Stimulated activated naive CD8-positive, alpha-beta T cell treated with anti-CD3 and anti-CD28 coated beads, Interleukin-15, Interleukin-2, amounts not matched to agents 100 ng/mL and 50 ng/mL, for 24 hours (primary cell): ENCODE measurements around the gene NOD2.
A peak's percentile ranks its signal among the peaks of the same experiment; 100 is the strongest.

Experiments
- H3K27ac Mint-ChIP-seq: one replicate; pipeline ENCODE4 v1.8.0; 2021; ENCODE audit warnings: mild to moderate bottlenecking, mixed read lengths
- H3K27me3 Mint-ChIP-seq: one replicate; pipeline ENCODE4 v1.8.0; 2021; ENCODE audit warnings: mixed read lengths
- H3K36me3 Mint-ChIP-seq: one replicate; pipeline ENCODE4 v1.8.0; 2021; ENCODE audit warnings: low read depth, mixed read lengths
- H3K4me1 Mint-ChIP-seq: one replicate; pipeline ENCODE4 v1.8.0; 2021; ENCODE audit warnings: low read depth, mixed read lengths
- H3K4me3 Mint-ChIP-seq: one replicate; pipeline ENCODE4 v1.8.0; 2021; ENCODE audit warnings: mild to moderate bottlenecking, mixed read lengths
- H3K9me3 Mint-ChIP-seq: one replicate; pipeline ENCODE4 v1.8.0; 2021; ENCODE audit warnings: mixed read lengths

The NOD2 gene

DNA sequence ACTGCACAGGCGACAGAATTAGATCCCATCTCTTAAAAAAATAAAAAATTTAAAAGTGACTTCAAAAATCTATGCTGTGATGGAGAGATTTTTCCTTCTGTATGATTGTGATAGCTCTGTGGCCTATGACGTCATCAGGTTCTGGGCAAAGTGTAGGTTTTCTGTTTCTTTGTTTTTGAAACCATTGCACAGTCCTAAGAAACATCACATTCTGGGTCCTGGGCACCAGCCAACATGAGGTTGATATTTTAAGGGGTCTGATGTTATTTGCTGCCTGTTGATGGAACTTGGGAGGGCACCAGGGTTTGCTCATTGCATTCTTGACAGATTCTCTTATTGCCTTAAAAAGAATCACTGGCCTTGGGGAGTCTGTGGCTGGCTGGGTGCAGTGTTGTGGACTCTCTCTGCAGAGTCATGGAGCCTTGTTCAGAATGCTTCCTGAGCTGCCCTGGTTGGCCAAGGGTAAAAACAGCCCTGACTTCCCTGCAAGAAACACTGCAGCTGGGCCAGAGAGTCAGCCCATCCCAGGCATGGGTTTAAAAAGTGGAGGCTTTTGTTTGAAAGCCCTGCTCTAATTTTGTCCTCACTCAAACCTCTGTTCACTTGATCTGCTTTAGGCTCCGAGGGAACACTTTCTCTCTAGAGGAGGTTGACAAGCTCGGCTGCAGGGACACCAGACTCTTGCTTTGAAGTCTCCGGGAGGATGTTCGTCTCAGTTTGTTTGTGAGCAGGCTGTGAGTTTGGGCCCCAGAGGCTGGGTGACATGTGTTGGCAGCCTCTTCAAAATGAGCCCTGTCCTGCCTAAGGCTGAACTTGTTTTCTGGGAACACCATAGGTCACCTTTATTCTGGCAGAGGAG is 38.0 kb downstream of the NOD2 start:
- Mint-ChIP-seq H3K4me3 (no peak overlapping the region), H3K27ac (peak overlapping the region; percentile 19), H3K4me1 (peaks cover 31% of the 10 kb centered on the region), H3K27me3 (no peaks in the 10 kb centered on the region), H3K9me3 (no peaks in the 10 kb centered on the region), H3K36me3 (peaks cover 4% of the 10 kb centered on the region)

DNA sequence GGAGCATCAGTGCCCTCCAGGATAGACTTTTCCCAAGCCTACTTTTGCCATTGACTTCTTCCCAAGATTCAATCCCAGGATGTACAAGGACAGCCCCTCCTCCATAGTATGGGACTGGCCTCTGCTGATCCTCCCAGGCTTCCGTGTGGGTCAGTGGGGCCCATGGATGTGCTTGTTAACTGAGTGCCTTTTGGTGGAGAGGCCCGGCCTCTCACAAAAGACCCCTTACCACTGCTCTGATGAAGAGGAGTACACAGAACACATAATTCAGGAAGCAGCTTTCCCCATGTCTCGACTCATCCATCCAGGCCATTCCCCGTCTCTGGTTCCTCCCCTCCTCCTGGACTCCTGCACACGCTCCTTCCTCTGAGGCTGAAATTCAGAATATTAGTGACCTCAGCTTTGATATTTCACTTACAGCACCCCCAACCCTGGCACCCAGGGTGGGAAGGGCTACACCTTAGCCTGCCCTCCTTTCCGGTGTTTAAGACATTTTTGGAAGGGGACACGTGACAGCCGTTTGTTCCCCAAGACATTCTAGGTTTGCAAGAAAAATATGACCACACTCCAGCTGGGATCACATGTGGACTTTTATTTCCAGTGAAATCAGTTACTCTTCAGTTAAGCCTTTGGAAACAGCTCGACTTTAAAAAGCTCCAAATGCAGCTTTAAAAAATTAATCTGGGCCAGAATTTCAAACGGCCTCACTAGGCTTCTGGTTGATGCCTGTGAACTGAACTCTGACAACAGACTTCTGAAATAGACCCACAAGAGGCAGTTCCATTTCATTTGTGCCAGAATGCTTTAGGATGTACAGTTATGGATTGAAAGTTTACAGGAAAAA is 38.8 kb downstream of the NOD2 start:
- Mint-ChIP-seq H3K27me3 (no peaks in the 10 kb centered on the region), H3K36me3 (peaks cover 4% of the 10 kb centered on the region), H3K9me3 (no peaks in the 10 kb centered on the region), H3K27ac (no peak overlapping the region), H3K4me1 (peaks cover 39% of the 10 kb centered on the region), H3K4me3 (no peak overlapping the region)

DNA sequence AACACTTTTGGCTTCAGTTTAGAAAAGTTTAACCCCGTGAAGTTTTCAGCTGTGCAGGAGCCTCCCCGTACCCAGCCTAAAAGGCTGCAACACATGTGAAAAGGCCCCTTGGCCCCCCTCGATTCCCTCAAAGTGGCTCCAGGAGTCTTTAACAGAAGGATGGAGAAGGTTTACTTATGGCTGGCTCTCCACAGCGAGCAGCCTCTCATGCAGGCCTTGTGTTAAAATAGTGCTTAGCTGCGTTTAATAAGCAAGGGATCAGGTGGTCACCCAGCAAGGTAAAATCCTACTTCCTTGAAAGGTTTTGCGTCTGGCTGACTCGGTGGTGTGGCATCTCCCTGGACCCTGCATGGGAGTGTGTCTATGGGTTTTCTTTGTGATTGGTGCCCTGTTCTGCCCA is 40.1 kb downstream of the NOD2 start:
- H3K27me3 Mint-ChIP-seq, result no peaks in the 10 kb centered on the region
- peaks cover 42% of the 10 kb centered on the region for H3K4me1 Mint-ChIP-seq
- H3K9me3 Mint-ChIP-seq, result no peaks in the 10 kb centered on the region
- H3K27ac Mint-ChIP-seq, result no peak overlapping the region
- H3K4me3 Mint-ChIP-seq, result no peak overlapping the region
- no peaks in the 10 kb centered on the region for H3K36me3 Mint-ChIP-seq

DNA sequence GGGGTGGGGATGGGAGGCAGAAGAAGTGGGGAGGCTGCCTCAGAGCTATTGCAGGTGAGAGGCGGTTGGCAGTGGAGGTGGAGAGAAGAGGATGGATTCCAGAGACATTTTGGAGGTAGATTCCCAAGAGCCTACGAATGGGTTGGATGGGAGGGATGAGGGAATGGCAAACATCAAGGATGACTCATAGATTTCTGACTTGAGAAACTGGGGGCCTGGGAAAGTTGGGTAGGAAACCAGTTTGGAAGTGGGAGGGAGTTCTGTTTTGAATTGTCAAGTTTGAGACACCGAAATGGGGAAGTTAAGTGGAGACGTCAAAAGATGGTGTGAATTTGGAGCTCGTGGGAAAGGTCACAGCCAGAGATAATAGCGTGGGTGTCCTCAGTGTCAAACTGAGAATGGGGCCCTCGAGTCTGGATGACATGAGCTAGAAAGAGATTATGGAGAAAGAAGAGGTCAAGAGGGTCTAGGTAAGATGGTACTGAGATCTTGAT is 42.3 kb downstream of the NOD2 start:
- no peaks in the 10 kb centered on the region for H3K9me3 Mint-ChIP-seq
- no peaks in the 10 kb centered on the region for H3K27me3 Mint-ChIP-seq
- H3K27ac Mint-ChIP-seq, result no peak overlapping the region
- H3K36me3 Mint-ChIP-seq, result no peaks in the 10 kb centered on the region
- peak overlapping the region; percentile 6 for H3K4me3 Mint-ChIP-seq
- H3K4me1 Mint-ChIP-seq, result peaks cover 47% of the 10 kb centered on the region

DNA sequence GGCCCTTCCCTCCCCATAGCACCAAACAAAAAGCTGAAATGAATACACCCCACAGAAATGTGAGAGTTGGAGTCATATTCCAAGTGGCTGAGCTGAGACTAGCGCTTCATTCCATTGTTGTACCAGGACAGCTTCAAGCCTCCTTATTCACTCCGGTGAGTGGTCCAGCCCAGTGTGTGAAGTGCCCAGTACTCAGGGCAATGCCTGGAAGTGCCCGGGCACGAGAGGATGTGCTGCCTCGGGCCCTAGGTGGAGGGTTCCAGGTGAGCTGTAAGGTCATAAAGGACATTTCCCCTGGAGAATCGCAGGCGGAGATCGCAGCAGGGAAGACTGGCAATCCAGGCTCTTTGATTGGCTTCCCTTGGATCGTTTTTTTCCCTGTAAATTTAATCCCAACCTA is 43.0 kb downstream of the NOD2 start:
- no peak overlapping the region for H3K27ac Mint-ChIP-seq
- H3K4me3 Mint-ChIP-seq, result no peak overlapping the region
- H3K4me1 Mint-ChIP-seq, result peaks cover 49% of the 10 kb centered on the region
- H3K9me3 Mint-ChIP-seq, result no peaks in the 10 kb centered on the region
- no peaks in the 10 kb centered on the region for H3K36me3 Mint-ChIP-seq
- no peaks in the 10 kb centered on the region for H3K27me3 Mint-ChIP-seq

DNA sequence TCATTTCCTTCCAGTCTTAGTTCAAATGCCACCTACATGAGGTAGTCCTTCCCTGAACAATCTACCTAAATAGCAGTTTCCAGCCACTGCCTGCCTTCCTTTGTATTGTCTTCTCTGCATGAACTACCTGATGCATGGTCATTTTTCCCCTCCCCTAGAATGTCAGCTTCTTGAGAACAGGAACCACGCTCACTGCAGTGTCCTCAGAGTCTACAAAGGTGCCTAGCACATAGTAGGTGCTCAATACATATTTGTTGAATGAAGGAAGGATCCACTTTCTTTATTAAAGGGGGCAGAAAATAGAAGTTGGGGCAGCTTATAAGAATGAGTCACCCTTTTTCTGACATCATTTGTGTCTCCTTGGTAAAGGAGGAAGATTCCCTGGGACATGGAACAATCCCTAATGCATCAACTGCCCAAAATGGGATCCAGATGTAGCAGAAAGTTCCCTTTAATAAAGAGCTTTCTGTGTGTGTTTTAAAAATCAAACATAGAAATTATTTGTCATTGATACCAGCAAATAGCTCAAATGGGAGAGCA is 44.1 kb downstream of the NOD2 start:
- Mint-ChIP-seq H3K4me3 (no peak overlapping the region), H3K27me3 (no peaks in the 10 kb centered on the region), H3K9me3 (no peaks in the 10 kb centered on the region), H3K36me3 (no peaks in the 10 kb centered on the region), H3K4me1 (peaks cover 43% of the 10 kb centered on the region), H3K27ac (no peak overlapping the region)

DNA sequence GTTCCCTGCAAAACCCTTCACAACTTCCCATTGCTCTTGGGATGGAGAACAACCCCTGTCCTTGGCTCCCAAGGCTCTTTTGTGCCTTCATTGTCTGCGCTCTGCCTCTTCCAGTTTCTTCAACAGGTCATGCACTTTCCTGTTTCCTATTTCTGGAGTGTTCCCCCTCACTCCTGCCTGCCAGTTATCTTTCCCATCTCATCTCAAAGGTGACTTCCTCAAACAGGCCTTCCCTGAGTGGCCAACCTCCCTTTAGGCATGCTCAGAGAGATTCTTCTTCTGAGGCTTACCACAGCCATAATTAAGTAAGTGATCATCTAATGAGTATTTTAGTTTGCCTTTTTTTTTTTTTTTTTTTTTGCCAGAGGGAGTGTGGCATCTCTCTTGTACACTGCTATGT is 45.6 kb downstream of the NOD2 start:
- H3K4me3 Mint-ChIP-seq, result no peak overlapping the region
- peaks cover 54% of the 10 kb centered on the region for H3K4me1 Mint-ChIP-seq
- H3K27me3 Mint-ChIP-seq, result no peaks in the 10 kb centered on the region
- no peaks in the 10 kb centered on the region for H3K9me3 Mint-ChIP-seq
- H3K27ac Mint-ChIP-seq, result peak overlapping the region; percentile 29
- H3K36me3 Mint-ChIP-seq, result no peaks in the 10 kb centered on the region

DNA sequence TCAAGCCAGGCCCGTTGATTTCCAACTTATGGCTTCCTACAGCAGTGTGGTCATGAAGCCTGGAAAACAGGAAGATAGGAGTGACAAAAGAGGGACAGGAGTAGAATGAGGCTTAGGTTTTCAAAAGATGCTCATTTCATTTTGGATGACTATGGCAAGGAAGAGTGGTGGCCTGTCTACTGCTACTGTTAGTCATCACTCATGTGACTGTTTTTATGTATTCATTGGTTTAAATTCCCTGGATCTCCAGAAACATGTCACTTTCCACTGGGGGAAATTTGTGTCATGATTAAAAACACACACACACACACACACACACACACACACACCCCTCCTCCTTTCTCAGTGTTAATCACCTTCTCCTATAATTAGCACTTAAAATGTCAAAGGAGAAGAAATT is 47.3 kb downstream of the NOD2 start:
- no peaks in the 10 kb centered on the region for H3K9me3 Mint-ChIP-seq
- H3K4me3 Mint-ChIP-seq, result peak overlapping the region; percentile 85
- H3K4me1 Mint-ChIP-seq, result peaks cover 62% of the 10 kb centered on the region

DNA sequence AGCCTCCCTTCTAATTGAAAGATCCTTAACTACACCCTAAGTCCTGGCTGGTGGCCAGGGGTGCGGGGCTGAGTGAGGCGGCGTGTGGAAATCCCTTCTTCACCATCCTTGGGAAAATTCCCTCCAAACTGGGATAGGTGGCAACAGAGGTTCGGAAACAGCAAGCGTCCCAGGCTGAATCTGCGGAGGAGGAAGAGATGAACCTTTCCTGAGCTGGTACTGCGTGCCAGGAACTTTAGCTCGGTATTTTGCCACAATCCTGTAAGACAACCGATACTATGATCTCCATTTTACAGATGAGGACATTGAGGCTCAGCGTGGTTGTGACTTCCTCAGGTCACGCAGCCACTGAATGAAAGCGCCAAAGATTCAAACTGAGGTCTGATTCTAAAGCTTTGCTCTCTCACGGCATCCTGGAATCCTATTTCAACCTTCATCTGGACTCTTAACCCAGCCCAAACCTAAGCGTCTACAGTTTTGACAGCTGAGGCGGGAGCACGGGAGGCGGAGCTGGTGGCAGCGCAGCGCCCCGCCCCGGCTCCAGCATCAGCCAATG is 47.9 kb downstream of the NOD2 start:
- H3K36me3 Mint-ChIP-seq, result peaks cover 16% of the 10 kb centered on the region
- H3K9me3 Mint-ChIP-seq, result no peaks in the 10 kb centered on the region
- peak overlapping the region; percentile 92 for H3K27ac Mint-ChIP-seq
- no peaks in the 10 kb centered on the region for H3K27me3 Mint-ChIP-seq
- H3K4me1 Mint-ChIP-seq, result peaks cover 62% of the 10 kb centered on the region
- peak overlapping the region; percentile 85 for H3K4me3 Mint-ChIP-seq

More for the DNA sequence above, 47.3 kb downstream of the NOD2 start:
- H3K27me3 Mint-ChIP-seq, result no peaks in the 10 kb centered on the region
- peak overlapping the region; percentile 92 for H3K27ac Mint-ChIP-seq
- H3K36me3 Mint-ChIP-seq, result peaks cover 11% of the 10 kb centered on the region

DNA sequence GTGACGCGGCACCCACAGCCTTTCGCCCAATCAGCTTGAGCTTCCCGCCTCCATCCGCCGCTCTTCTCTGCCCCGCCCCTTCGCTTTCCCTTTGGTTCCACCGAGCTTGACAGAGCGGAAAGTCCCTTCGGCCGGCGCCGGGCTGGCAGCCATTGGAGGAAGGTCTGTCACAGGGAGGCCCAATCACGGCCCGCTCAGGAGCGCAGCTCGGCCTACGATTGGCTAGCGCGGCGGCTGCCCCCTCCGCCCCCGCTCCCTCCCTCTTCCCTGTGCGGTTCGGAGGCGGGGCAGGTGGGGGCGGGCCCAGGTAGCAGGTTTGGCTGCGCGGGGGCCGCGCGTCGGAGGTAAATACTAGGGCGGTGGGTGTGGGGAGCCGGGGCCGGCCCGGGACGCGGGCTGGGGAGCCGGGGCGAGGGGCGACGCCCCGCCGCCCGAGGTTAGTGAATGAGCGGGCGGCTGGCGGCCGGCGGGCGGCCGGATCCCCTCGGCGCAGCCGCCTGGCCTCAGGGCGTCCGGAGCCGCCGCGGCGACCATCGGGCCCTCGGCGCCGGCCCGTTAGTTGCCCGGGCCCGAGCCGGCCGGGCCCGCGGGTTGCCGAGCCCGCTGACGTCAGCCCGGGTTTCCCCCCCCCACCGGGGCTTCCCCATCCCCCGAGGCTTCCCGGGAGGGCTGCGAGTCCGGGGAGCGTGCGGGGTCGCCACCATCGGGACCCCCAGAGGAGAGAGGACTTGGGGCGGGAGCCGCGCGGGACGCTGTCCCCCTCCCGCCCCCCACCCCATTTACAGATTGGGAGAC is 48.6 kb downstream of the NOD2 start, which contains the start of gene CYLD:
TSS of gene CYLD (plus strand) at position 306 of the 795 bp plus-strand sequence. CDS start 7,613 bp downstream, outside the sequence.
- H3K36me3 Mint-ChIP-seq, result peaks cover 18% of the 10 kb centered on the region
- H3K4me1 Mint-ChIP-seq, result peaks cover 59% of the 10 kb centered on the region
- H3K27ac Mint-ChIP-seq, result peak within 1 kb of the TSS; percentile 96
- H3K4me3 Mint-ChIP-seq, result peak within 1 kb of the TSS; percentile 89
- H3K9me3 Mint-ChIP-seq, result no peaks in the 10 kb centered on the region
- H3K27me3 Mint-ChIP-seq, result no peaks in the 10 kb centered on the region

DNA sequence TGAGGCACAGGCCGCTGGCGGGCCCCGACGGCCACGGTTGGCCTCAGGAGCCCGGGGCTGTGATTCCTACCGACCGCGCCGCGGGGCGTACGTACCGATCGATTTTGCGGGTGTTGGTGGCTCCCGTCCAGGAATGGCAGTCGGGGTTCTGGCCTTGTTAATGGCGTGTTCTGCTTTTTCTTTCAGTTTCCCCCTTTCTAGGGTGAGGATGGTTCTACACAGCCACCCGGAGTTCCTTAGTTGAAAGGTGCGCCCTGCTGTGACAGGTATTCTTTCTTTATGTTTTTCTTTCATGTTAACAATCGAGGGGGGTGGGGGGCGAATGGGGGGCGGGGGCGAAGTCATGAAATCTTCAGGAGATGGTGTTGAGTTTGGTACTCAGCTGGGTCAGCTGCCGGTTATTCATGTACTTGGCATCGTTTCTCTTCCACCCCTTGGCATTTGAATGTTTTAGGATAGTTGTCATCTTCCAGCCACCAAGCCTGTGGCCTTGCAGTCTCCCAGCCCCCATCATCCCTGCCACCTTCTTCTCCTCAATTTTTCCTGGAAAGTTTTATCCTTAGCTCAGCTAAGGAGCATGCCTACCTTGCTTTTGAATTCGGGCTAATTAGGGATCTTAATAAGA is 49.3 kb downstream of the NOD2 start:
- H3K4me1 Mint-ChIP-seq, result peaks cover 62% of the 10 kb centered on the region
- H3K9me3 Mint-ChIP-seq, result no peaks in the 10 kb centered on the region
- peak overlapping the region; percentile 89 for H3K4me3 Mint-ChIP-seq
- no peaks in the 10 kb centered on the region for H3K27me3 Mint-ChIP-seq
- peak overlapping the region; percentile 96 for H3K27ac Mint-ChIP-seq
- peaks cover 20% of the 10 kb centered on the region for H3K36me3 Mint-ChIP-seq

DNA sequence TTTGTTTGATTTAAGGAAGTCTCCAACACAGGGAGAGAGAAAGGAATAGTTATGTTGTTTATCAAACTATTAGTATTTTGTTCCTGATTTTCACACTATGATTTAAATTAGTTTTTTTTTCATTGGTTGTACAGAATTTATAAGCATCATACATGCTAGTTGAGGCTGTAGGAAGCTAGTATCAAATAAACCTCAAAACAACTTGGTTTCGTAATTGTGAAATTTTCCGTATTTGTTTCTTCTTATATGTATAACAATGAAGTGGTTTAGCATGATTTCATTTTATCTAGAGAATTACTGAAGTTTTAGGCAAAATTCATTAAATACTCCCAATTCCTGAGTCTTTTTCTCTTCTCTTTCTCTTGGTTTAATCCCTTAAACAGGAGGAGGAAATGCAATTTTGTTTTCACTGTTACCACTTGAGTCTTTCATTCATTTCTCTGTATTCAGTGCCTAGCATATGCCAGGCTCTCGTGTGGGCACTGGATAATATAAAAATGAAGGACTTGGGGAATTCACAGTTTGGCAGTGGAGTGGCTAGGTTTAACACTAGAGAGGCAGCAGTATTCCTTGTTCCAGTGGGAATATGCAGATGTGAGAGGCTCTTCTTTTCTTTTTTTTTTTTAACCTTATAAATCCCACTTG is 50.3 kb downstream of the NOD2 start:
- peaks cover 69% of the 10 kb centered on the region for H3K4me1 Mint-ChIP-seq
- no peaks in the 10 kb centered on the region for H3K9me3 Mint-ChIP-seq

DNA sequence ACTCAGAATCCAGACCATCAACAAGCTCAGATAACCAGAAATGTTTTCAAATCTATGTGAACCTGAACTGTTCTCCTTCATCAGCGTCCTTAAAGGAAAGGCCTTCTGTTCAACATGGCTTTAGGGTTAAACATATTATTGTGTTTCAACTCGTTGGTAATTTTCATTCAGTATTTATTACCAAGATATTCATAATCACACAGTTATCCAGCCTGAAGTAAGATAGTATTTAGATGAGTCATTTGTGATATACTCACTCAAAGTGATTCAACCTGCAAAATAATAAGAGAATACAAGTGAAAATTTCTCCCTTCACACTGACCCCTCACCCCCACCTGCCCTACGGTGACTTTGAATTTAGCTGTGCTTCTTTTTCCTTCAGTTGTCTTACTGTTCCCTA is 51.5 kb downstream of the NOD2 start:
- peak overlapping the region; percentile 89 for H3K4me3 Mint-ChIP-seq
- peaks cover 79% of the 10 kb centered on the region for H3K4me1 Mint-ChIP-seq
- H3K9me3 Mint-ChIP-seq, result no peaks in the 10 kb centered on the region
- H3K27ac Mint-ChIP-seq, result peak overlapping the region; percentile 96
- no peaks in the 10 kb centered on the region for H3K27me3 Mint-ChIP-seq
- H3K36me3 Mint-ChIP-seq, result peaks cover 26% of the 10 kb centered on the region

More for the DNA sequence above, 50.3 kb downstream of the NOD2 start:
- H3K36me3 Mint-ChIP-seq, result peaks cover 20% of the 10 kb centered on the region
- H3K4me3 Mint-ChIP-seq, result peak overlapping the region; percentile 89
- peak overlapping the region; percentile 96 for H3K27ac Mint-ChIP-seq
- H3K27me3 Mint-ChIP-seq, result no peaks in the 10 kb centered on the region
